SK-N-SH (cell line): Measurements from ENCODE around the gene MKRN2. TPM values are rescaled to one million over a fixed set of nuclear protein-coding genes. Genes with fewer than 3 reads are reported as not detected.

Experiments used
- CTCF ChIA-PET: fragments of 300-600, 350-600 bp; formaldehyde crosslinking; extraction: SDS; loops from one replicate; lab custom pipeline; 2021; lab: Yijun Ruan, JAX
- POLR2A ChIA-PET: fragments of 350-600 bp; sonication (Branson Sonifier 250); formaldehyde crosslinking; extraction: SDS; loops from one replicate; lab custom pipeline; 2020; ENCODE audit warnings: antibody characterized with exemption, inconsistent platforms; lab: Yijun Ruan, JAX
- DNase-seq: peaks from one replicate; pipeline ENCODE4 v3.0.0; 2012
- H2AFZ ChIP-seq: fragments of 200-600 bp; sonication (generic); 2 replicates; pipeline ENCODE4 v1.8.1; 2016; ENCODE audit warnings: antibody characterized with exemption, mild to moderate bottlenecking, low read depth
- H3F3A ChIP-seq: fragments of 200-600 bp; sonication (generic); replicated peaks from 2 replicates; pipeline ENCODE3; 2016; ENCODE audit warnings: antibody characterized with exemption, mild to moderate bottlenecking; ENCODE audit not compliant: insufficient read depth
- H3K27ac ChIP-seq, 2 experiments: fragments of 200-500 bp in 1 of 2; fragments of 200-600 bp in 1 of 2; sonication (Bioruptor generic) in 1 of 2; sonication (generic), shearing (Covaris generic) in 1 of 2; 2 replicates each; pipeline versions ENCODE4 v1.5.1 to v1.6.1; 2014 to 2016; ENCODE audit warnings: low read depth in 2 of 2, inconsistent platforms in 1 of 2, low read length in 1 of 2, mild to moderate bottlenecking in 1 of 2, mixed read lengths in 1 of 2
- H3K27me3 ChIP-seq: fragments of 200-600 bp; sonication (generic), shearing (Covaris generic); 2 replicates; pipeline ENCODE4 v1.6.1; 2016; ENCODE audit warnings: mixed run types; ENCODE audit not compliant: insufficient read depth
- H3K36me3 ChIP-seq, 2 experiments: fragments of 200-500 bp in 1 of 2; fragments of 200-600 bp in 1 of 2; sonication (Bioruptor generic) in 1 of 2; sonication (generic) in 1 of 2; replicated peaks in 1 of 2; 2 replicates each; pipeline versions ENCODE3 to v1.5.1; 2014 to 2016; ENCODE audit warnings: low read length in 1 of 2, mild to moderate bottlenecking in 1 of 2; ENCODE audit not compliant: insufficient read depth in 2 of 2, control insufficient read depth in 1 of 2
- H3K4me1 ChIP-seq, 2 experiments: fragments of 200-500 bp in 1 of 2; fragments of 200-600 bp in 1 of 2; sonication (Bioruptor generic) in 1 of 2; sonication (generic), shearing (Covaris generic) in 1 of 2; 2 replicates each; pipeline versions ENCODE4 v1.5.1 to v1.6.1; 2014 to 2016; ENCODE audit warnings: low read depth in 1 of 2, low read length in 1 of 2, mixed run types in 1 of 2; ENCODE audit not compliant: insufficient read depth in 2 of 2, control insufficient read depth in 1 of 2
- H3K4me2 ChIP-seq: fragments of 200-600 bp; sonication (generic), shearing (Covaris generic); 2 replicates; pipeline ENCODE4 v1.6.1; 2017; ENCODE audit warnings: mixed run types
- H3K4me3 ChIP-seq, 2 experiments: fragments of 200-500 bp in 1 of 2; fragments of 200-600 bp in 1 of 2; sonication (Bioruptor generic) in 1 of 2; sonication (generic), shearing (Covaris generic) in 1 of 2; 2 replicates each; pipeline versions ENCODE4 v1.5.1 to v1.8.1; 2014 to 2016; ENCODE audit warnings: low read depth in 2 of 2, inconsistent platforms in 1 of 2, low read length in 1 of 2, mild to moderate bottlenecking in 1 of 2, mixed read lengths in 1 of 2, moderate library complexity in 1 of 2
- H3K79me2 ChIP-seq: fragments of 200-600 bp; sonication (generic); 2 replicates; pipeline ENCODE4 v1.8.1; 2017; ENCODE audit warnings: mild to moderate bottlenecking; ENCODE audit not compliant: insufficient read depth
- H3K9ac ChIP-seq: fragments of 200-600 bp; sonication (generic); 2 replicates; pipeline ENCODE4 v1.6.1; 2017; ENCODE audit warnings: mixed run types
- H3K9me2 ChIP-seq: fragments of 200-600 bp; sonication (generic); 2 replicates; pipeline ENCODE4 v1.6.1; 2017; ENCODE audit warnings: mixed run types
- H3K9me3 ChIP-seq: fragments of 200-600 bp; sonication (generic); 2 replicates; pipeline ENCODE4 v1.6.1; 2017; ENCODE audit warnings: mixed run types, mild to moderate bottlenecking, moderate library complexity
- H4K20me1 ChIP-seq: fragments of 200-600 bp; sonication (generic); 2 replicates; pipeline ENCODE4 v1.6.1; 2017; ENCODE audit warnings: mild to moderate bottlenecking, mixed run types; ENCODE audit not compliant: insufficient read depth
- ELF1 ChIP-seq: IDR thresholded peaks from 2 replicates; pipeline ENCODE4 v1.4.0; 2012
- EP300 ChIP-seq, 2 experiments: IDR thresholded peaks; 2 replicates each; pipeline versions ENCODE4 v1.4.0 to v1.6.1; 2012; ENCODE audit warnings: borderline replicate concordance in 1 of 2, low read depth in 1 of 2, low read length in 1 of 2
- FOSL2 ChIP-seq: IDR thresholded peaks from 2 replicates; pipeline ENCODE4 v1.4.0; 2012; ENCODE audit warnings: low read depth, mild to moderate bottlenecking, moderate library complexity, borderline replicate concordance
- FOXJ3 ChIP-seq: sonication (generic); formaldehyde crosslinking; IDR thresholded peaks from 2 replicates; pipeline ENCODE4 v1.5.1; 2020; ENCODE audit warnings: mild to moderate bottlenecking, missing genetic modification reagents
- FOXM1 ChIP-seq: IDR thresholded peaks from 2 replicates; pipeline ENCODE4 v1.4.0; 2012; ENCODE audit warnings: low read depth, mild to moderate bottlenecking
- GATA2 ChIP-seq: sonication (generic); formaldehyde crosslinking; IDR thresholded peaks from 2 replicates; pipeline ENCODE4 v1.5.0; 2020; ENCODE audit warnings: mild to moderate bottlenecking, missing genetic modification reagents
- JUND ChIP-seq: IDR thresholded peaks from 2 replicates; pipeline ENCODE4 v1.4.0; 2012
- MAX ChIP-seq: IDR thresholded peaks from 2 replicates; pipeline ENCODE4 v1.4.0; 2012; ENCODE audit warnings: low read depth
- NFIC ChIP-seq: IDR thresholded peaks from 2 replicates; pipeline ENCODE4 v1.4.0; 2012; ENCODE audit warnings: borderline replicate concordance
- NRF1 ChIP-seq: IDR thresholded peaks from 2 replicates; pipeline ENCODE4 v1.6.1; 2012; ENCODE audit warnings: low read depth, mild to moderate bottlenecking, low read length
- PBX3 ChIP-seq: IDR thresholded peaks from 2 replicates; pipeline ENCODE4; 2012
- RAD21 ChIP-seq: IDR thresholded peaks from 2 replicates; pipeline ENCODE4 v1.6.1; 2012; ENCODE audit warnings: mild to moderate bottlenecking, low read length
- RCOR1 ChIP-seq: fragments of 150-350 bp; IDR thresholded peaks from 2 replicates; pipeline ENCODE4 v1.6.1; 2017; ENCODE audit warnings: antibody characterized with exemption, low read length
- RFX5 ChIP-seq: IDR thresholded peaks from 2 replicates; pipeline ENCODE4 v1.6.1; 2012; ENCODE audit warnings: mild to moderate bottlenecking, improper control_type of control experiment, low read length
- SIN3A ChIP-seq: IDR thresholded peaks from 2 replicates; pipeline ENCODE4 v1.6.1; 2012; ENCODE audit warnings: low read depth, mild to moderate bottlenecking, low read length, moderate library complexity, borderline replicate concordance
- SMC3 ChIP-seq: IDR thresholded peaks from 2 replicates; pipeline ENCODE4 v1.6.1; 2012; ENCODE audit warnings: low read depth, low read length, improper control_type of control experiment
- TCF12 ChIP-seq: IDR thresholded peaks from 2 replicates; pipeline ENCODE4 v1.4.0; 2012
- TEAD4 ChIP-seq: IDR thresholded peaks from 2 replicates; pipeline ENCODE4 v1.4.0; 2012; ENCODE audit warnings: mild to moderate bottlenecking, borderline replicate concordance; ENCODE audit not compliant: insufficient read depth
- YY1 ChIP-seq: IDR thresholded peaks from 2 replicates; pipeline ENCODE4 v1.4.0; 2012; ENCODE audit warnings: low read depth, mild to moderate bottlenecking
- WGBS: methylation state at CpG from one replicate; pipeline ENCODE4 v1.1.6; 2017; ENCODE audit warnings: low lambda C conversion rate; 5-methylcytosine and 5-hydroxymethylcytosine counted together
- polyA plus RNA-seq, 3 experiments: library from polyadenylated mRNA; depleted of rRNA; stranded (reverse); fragments of >200 nt; gene quantifications; 2 replicates each; pipeline ENCODE4 v1.2.3, GENCODE V29; 2012
- TF ChIP-seq, protein P1 (sequence below): IDR thresholded peaks from 2 replicates; pipeline ENCODE4 v1.6.1; 2012; ENCODE audit warnings: mild to moderate bottlenecking, low read depth, low read length, moderate library complexity

The MKRN2 gene
- polyA plus RNA-seq, 1 of the 3 experiments (the other 2 are of a cell fraction): 29.8 TPM

- TF ChIP-seq PBX3: no peak
- no peak for TF ChIP-seq JUND
- 0 out of 2 replicates have a peak, but pooled peaks have one; percentile 26 for TF ChIP-seq RCOR1
- no peak for TF ChIP-seq TEAD4
- no peak for TF ChIP-seq FOXJ3 (CRISPR knock-in tag)
- TF ChIP-seq YY1: 0 out of 2 replicates have a peak, but pooled peaks have one; percentile 26
- TF ChIP-seq SIN3A: peak; percentile 80; the same call in 1 of the 2 replicates
- peak; percentile 79 for TF ChIP-seq MAX
- TF ChIP-seq RFX5: no peak
- no peak for TF ChIP-seq GATA2 (CRISPR knock-in tag)
- TF ChIP-seq SMC3: peak; percentile 1; the same call in 1 of the 2 replicates
- TF ChIP-seq NRF1: peak; percentile 73
- no peak; the same call in 1 of the 2 replicates for TF ChIP-seq RAD21
- no peak for TF ChIP-seq FOXM1
- peak; percentile 33; the same call in 1 of the 2 replicates for TF ChIP-seq NFIC
Observed at GRCh38 chr3:12556690-12557472, at the start of gene MKRN2 (continued).

- H3F3A ChIP-seq: peaks cover 22% of the 10 kb centered on the region
- H4K20me1 ChIP-seq: peaks cover 5% of the 10 kb centered on the region
- TF ChIP-seq EP300 (IDR thresholded peaks at IDR 0.05; ENCODE audit: borderline replicate concordance in 1 of 2, low read depth in 1 of 2, low read length in 1 of 2) (0 out of 4 replicates have a peak, but pooled peaks of 1 of the 2 experiments have one; percentile 6), NFIC (peak; percentile 79), TCF12 (peak; percentile 62; the same call in 1 of the 2 replicates), RAD21 (no peak), NRF1 (no peak), MAX (0 out of 2 replicates have a peak, but pooled peaks have one; percentile 17), GATA2 (CRISPR knock-in tag) (no peak), FOSL2 (peak; percentile 49; the same call in 1 of the 2 replicates), ELF1 (no peak)
- TF ChIP-seq, protein P1, sequence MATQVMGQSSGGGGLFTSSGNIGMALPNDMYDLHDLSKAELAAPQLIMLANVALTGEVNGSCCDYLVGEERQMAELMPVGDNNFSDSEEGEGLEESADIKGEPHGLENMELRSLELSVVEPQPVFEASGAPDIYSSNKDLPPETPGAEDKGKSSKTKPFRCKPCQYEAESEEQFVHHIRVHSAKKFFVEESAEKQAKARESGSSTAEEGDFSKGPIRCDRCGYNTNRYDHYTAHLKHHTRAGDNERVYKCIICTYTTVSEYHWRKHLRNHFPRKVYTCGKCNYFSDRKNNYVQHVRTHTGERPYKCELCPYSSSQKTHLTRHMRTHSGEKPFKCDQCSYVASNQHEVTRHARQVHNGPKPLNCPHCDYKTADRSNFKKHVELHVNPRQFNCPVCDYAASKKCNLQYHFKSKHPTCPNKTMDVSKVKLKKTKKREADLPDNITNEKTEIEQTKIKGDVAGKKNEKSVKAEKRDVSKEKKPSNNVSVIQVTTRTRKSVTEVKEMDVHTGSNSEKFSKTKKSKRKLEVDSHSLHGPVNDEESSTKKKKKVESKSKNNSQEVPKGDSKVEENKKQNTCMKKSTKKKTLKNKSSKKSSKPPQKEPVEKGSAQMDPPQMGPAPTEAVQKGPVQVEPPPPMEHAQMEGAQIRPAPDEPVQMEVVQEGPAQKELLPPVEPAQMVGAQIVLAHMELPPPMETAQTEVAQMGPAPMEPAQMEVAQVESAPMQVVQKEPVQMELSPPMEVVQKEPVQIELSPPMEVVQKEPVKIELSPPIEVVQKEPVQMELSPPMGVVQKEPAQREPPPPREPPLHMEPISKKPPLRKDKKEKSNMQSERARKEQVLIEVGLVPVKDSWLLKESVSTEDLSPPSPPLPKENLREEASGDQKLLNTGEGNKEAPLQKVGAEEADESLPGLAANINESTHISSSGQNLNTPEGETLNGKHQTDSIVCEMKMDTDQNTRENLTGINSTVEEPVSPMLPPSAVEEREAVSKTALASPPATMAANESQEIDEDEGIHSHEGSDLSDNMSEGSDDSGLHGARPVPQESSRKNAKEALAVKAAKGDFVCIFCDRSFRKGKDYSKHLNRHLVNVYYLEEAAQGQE: 0 out of 2 replicates have a peak, but pooled peaks have one; percentile 1
- TF ChIP-seq, all 33 proteins: peak for 6
- Histone ChIP-seq H3K9me2 (no peaks in the 10 kb centered on the region), H3K9ac (peak overlapping the region; percentile 10; the same call in 1 of the 2 replicates), H3K36me3 (peaks cover 10 to 25% of the 10 kb centered on the region in 2 experiments), H2AFZ (no peak overlapping the region; the same call in 1 of the 2 replicates), H3K79me2 (no peaks in the 10 kb centered on the region), H3K27ac (peak overlapping the region; percentile 5 to 87; a peak in 2 of 4 replicates), H3K4me3 (0 out of 4 replicates have a peak overlapping the region, but pooled peaks of 1 of the 2 experiments have one; percentile 9), H3K9me3 (no peaks in the 10 kb centered on the region), H3K27me3 (no peaks in the 10 kb centered on the region), H3K4me1 (peaks cover 12 to 16% of the 10 kb centered on the region in 2 experiments; a peak in 3 of 4 replicates), H3K4me2 (peak overlapping the region; percentile 70)
- CTCF ChIA-PET: interaction anchor here (0.9 to 1.6 kb wide), 4 partner anchors 13 to 47 kb away, joined by 3 to 4 read pairs (median 3); no protein-coding TSS in a partner anchor
- peak; percentile 56 for DNase-seq
- POLR2A ChIA-PET: interaction anchor here (1.0 kb wide), 1 partner anchor 23 kb away, joined by 3 read pairs; the partner anchor contains the start of gene TSEN2
- 62% methylated on average over 8 of the region's 8 CpGs for WGBS
Observed at GRCh38 chr3:12507591-12508281, 49.2 kb upstream of the MKRN2 start.
